Peyer's patch (tissue), 4 donors: ENCODE data around the gene CLCF1.

ENCODE experiments used
- CTCF ChIP-seq, 6 experiments: fragments of 450-650 bp in 4 of 6; fragments of 200-600 bp in 2 of 6; sonication (generic) in 1 of 6; IDR thresholded peaks; one replicate each; pipeline ENCODE4 v1.5.1; 2017 to 2019; ENCODE audit warnings: antibody characterized with exemption in 6 of 6, mild to moderate bottlenecking in 3 of 6, moderate library complexity in 1 of 6
- POLR2A ChIP-seq, 2 donors: fragments of 450-650 bp; IDR thresholded peaks; one replicate each; pipeline ENCODE4 v1.5.1; 2017; ENCODE audit warnings: antibody characterized with exemption in 2 of 2, mild to moderate bottlenecking in 2 of 2, moderate library complexity in 2 of 2

- no peak for TF ChIP-seq CTCF (IDR thresholded peaks at IDR 0.05)
- no peak for TF ChIP-seq POLR2A (IDR thresholded peaks at IDR 0.05)
These were observed 42.3 kb upstream of the CLCF1 start, which contains the start of gene CARNS1 for GRCh38 chr11:67415501-67416304.
